ENCODE results near the gene ACACB.

ACACB gene

DNA sequence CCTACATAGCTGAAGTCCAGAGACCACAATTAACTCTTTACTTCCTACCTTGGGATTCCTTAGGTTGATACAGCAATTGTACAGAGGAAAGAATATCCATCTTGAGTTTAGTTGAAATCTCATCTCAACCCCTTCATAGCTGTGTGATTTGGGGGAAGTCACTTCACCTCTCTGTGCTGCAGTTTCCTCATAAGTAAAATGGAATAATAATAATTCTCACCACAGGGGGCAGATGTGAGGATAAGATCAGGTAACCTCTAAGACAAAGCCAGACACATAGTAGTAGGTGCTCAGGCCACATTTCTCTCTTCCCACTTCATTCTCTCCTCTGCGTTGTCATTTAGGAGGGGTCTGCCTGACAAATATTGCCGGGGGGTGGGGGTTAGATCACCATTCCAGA is 186.0 kb downstream of the ACACB start:
- DNase-seq (ENCODE audit: low read depth in 3 of 3), result no peak

DNA sequence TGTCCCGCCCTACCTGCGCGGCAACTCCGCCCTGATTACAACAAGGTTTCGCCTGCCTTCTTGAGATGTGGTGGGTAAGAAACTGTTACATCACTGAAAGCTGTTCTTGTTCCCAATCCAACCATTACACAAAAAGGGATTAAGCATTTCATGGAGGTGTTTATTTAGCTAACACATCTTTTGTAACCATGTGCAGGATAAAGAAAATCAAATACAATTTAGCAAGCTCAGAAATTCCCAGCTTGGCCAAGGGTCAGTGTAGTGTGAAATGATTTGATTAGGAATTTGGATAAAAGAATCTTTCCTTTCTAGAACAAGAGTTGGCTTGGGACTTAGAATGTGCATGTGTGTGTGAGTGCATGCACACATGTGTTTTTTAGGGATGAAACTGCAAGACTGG is 186.4 kb downstream of the ACACB start:
- DNase-seq (ENCODE audit: low read depth in 3 of 3), result no peak

DNA sequence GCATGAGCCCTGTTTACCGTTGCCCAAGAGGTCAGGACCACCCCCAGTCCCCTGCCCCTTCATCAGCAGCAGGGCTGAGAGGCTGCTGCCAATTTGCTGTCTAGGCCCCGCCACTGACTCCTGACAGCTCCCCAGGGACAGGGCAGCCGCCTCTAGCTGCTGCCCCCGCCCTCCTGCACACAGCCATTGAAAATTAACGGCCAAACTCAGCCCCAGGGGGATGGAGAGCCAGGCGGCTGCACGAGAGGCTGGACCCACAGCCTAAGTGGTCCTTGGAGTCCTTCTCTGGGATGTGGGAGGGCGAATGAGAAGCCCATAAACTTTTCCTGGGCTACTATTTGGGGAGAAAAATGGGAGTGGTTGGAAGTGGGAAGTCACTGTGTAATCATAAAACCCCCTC is 188.1 kb downstream of the ACACB start:
- DNase-seq (ENCODE audit: low read depth in 3 of 3), result no peak

DNA sequence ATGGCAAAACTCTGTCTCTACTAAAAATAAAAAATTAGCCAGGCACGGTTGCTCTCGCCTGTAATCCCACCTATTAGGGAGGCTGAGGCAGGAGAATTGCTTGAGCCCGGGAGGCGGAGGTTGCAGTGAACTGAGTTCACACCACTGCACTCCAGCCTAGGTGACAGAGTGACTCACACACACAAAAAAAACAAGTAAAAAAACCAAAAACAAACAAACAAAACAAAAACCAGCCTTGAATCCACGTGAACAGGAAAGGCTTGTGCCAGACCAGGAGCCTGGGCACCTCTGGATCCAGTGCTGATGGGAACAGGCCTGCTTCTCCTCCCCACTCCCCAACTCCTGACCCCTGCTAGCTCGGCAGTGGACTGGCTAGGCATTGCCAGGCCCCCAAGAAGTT is 189.2 kb downstream of the ACACB start:
- no peak for DNase-seq (ENCODE audit: low read depth in 3 of 3)

DNA sequence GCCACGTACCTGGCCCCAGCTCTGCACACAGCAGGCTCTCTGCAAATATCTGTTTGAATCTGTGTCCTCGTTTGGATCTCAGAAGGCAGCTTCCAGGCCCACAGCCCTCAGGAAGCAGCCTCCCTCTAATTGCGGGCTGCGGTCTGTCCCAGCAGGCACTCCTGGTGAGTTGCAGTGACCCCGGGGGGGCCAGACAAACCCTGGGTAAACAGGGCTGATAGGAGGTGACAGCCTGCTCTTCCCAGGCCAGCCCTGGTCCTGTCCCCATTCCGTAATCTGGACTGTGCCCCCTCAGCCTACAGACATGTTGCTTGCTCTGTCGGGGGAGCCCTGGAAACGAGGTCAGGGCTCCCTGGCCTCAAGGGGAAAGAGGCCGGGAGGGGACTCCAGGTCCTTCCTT is 190.7 kb downstream of the ACACB start:
- DNase-seq (ENCODE audit: low read depth in 3 of 3), result no peak

DNA sequence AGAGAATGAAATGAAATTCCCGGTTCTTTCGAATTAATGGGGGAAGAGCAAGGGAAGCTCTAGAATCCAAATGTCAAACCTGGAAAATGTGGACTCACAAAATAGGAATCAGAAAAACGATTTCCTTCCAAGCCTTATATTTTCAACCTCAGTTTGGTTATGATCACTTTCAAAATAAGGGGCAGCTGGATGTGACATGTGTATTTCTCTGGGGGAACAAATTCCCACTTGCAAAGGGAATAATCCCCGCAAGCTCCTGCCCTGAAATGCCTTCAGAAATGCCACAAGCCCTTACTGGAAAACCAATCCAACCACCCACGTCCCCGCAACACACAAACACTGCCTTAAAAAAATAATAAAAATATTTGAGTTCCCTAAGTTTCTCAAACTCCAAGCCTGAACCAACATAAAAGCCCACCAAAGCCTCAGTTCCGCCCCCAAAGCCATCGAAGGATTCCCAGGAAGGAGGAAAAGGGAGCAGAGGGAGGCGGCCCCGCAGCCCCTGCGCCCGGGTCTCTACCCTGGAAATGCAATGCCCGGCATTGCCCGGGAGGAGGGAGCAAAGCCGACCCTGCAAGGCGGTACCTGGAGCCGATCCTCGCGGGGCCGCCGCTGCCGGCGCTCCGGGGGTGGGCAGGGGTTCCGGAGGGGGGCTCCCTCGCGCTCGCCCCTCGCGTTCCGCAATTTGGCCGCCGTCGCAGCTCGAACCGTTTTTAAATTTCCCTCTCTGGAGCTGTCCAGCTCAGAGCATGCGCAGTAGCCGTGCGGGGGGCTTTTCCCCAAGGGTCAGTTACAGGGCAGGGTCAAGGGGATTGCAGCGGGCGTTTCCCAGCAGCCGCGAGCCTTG is 192.4 kb downstream of the ACACB start, which contains the start of gene FOXN4:
TSS of gene FOXN4 (minus strand) at position 751 of the 847 bp plus-strand sequence. CDS start 963 bp downstream, outside the sequence.
- no peak for DNase-seq (ENCODE audit: low read depth in 3 of 3)

DNA sequence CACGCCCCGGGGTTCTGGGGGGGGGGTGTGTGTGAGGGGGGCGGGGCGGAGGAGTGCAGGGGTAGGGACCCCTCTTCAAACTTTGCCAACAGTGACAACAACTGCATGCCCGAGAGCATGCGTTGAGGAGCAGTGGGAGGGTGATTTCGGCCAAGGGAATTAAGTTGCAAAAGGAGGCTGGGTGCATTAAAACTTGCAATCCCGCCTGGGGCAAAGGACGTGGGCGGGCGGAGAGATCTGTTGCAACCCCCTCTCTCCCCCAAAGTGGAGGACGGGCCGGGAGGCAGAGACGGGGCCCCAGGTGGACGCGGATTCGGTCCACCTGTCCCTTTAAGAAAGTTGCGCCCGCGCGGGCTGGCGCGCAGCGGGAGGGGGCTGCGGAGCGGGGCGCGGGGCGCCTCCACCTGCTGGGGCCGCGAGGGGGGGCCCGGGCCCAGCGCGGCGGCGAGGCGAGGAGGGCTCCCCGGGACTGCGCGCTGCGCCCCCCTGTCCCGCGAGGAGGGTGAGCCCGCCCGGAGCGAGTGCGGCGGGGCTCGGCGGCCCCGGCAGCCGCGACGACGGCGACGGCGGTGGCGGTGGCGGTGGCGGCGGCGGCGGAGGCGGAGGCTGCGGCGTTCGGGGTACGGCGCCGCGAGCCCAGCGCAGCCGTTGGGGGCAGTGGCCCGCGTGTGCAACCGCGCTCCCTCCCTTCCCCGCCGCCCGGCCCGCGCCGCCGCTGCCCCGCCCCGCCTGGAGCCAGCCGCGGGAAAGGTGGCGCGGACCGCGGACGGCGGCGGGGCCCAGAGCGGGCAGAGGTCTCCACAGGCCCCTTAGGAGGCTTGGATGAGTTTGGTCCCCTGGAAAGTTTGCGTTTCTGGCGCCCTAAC is 193.2 kb downstream of the ACACB start:
- DNase-seq (ENCODE audit: low read depth in 3 of 3), result no peak

DNA sequence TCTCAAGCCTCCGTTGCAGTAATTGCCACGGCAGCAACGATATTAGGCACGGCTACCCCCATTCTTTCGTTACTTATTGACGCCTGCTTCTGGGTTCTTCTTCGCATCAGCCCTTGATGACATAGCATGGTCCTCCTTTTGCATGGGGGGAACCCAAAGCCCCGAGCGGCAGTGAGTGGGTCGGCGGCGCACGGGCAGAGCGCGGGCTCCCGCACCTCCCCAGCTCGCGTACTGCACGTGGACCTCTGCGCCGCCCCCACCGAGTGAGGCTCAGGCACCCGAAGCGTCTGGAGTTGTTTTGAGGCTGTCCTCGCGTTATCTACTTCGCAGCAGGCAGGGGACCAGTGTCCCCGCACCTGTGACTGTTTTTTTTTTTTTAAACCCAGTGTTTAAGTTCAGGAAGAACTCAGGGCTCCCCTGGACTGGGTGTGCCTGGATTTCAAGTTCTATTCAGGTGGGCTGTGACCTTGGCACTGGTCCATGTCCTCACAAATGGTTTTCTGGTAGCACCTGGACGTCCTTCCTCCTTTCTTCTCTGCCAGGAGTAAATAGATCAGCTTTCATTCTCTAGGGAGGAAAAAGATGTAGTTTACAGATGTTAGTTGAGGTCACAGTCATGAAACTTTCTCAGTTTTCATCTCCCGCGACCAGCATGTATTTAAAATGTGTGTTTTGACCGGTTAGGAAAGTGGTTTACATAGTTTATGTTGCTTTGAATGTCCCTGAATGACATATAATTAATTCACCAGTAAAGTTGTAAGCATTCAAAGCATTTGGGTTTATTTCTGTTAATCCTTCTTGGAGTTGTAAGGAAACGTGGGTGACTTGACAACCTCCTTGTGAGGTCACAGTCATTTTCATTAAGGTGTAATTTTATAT is 194.1 kb downstream of the ACACB start:
- no peak for DNase-seq (ENCODE audit: low read depth in 3 of 3)
